ENCODE data around the gene HS6ST3.

DNA sequence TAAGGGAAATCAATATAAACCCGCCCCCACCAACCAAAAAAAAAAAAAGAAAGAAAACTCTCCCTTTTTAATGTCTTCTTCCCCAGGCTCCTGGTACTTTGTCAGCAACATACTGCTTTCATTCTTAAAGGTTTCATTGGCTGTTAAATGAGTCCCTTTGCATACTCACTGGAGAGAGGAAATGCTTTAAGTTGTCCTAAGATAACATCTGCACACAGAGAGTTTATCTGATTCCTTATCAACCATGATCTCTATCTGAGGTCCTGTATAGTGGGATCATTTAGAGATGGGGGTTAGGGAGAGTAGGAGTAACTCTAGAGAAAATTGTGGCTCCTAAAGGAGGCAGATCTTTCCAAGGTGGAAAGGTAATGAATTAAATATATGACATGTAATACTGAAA is 747.9 kb downstream of the HS6ST3 start:
- TF ChIP-seq EZH2phosphoT487 (IDR thresholded peaks at IDR 0.05; ENCODE audit: insufficient read depth, low read depth): no peak
- TF ChIP-seq EZH2 (IDR thresholded peaks at IDR 0.05; ENCODE audit: insufficient read depth, poor library complexity, severe bottlenecking): no peak

Measured in GM23248 (cell line).